A549 (cell line): ENCODE data around the gene SH3PXD2B. TPM values are rescaled to one million over a fixed set of nuclear protein-coding genes. Genes with fewer than 3 reads are reported as not detected.

Experiments used
- ATAC-seq, 2 experiments: fragments of 200-7000 bp in 1 of 2; fragments of >200 bp in 1 of 2; cut with Nextera tagmentation in 1 of 2; cut with Tn5 transposase in 1 of 2; 3 replicates each; pipeline versions ENCODE4 v1.8.0 to v1.9.1; 2018 to 2020; ENCODE audit warnings: mild to moderate bottlenecking in 1 of 2, moderate library complexity in 1 of 2
- CTCF ChIA-PET: fragments of 300-600 bp; sonication (Branson Sonifier 250); formaldehyde crosslinking; extraction: SDS; loops from one replicate; lab custom pipeline; 2021; ENCODE audit warnings: antibody characterized with exemption, inconsistent platforms; lab: Yijun Ruan, JAX
- POLR2A ChIA-PET: fragments of 350-600 bp; formaldehyde crosslinking; extraction: SDS; loops from one replicate; lab custom pipeline; 2021; ENCODE audit warnings: antibody characterized with exemption, inconsistent platforms; lab: Yijun Ruan, JAX
- DNase-seq, 2 experiments: peaks; one replicate each; pipeline versions ENCODE4 v3.0.0 to v3.0.0-alpha.2; 2011 to 2016; ENCODE audit warnings: low read depth in 1 of 2, low spot score in 1 of 2
- FAIRE-seq: peaks from 2 replicates; lab custom pipeline; 2011; peaks lifted over from hg19 to GRCh38; lab: Jason Lieb, UNC
- H3K27ac ChIP-seq, 2 experiments: fragments of >200 bp; sonication (Bioruptor Twin); formaldehyde crosslinking; 3 replicates each; pipeline ENCODE4 v1.5.1; 2016 to 2017
- H3K4me1 ChIP-seq: fragments of >200 bp; sonication (Bioruptor Twin); formaldehyde crosslinking; 3 replicates; pipeline ENCODE4 v1.6.1; 2016
- H3K4me2 ChIP-seq: fragments of >200 bp; sonication (Bioruptor Twin); formaldehyde crosslinking; 3 replicates; pipeline ENCODE4 v1.6.1; 2016
- H3K4me3 ChIP-seq: fragments of >200 bp; sonication (Bioruptor Twin); formaldehyde crosslinking; 3 replicates; pipeline ENCODE4 v1.5.1; 2016
- H3K9me3 ChIP-seq: fragments of >200 bp; sonication (Bioruptor Twin); formaldehyde crosslinking; 3 replicates; pipeline ENCODE4 v1.6.1; 2016
- BHLHE40 ChIP-seq: IDR thresholded peaks from 2 replicates; pipeline ENCODE4 v1.6.1; 2012; ENCODE audit warnings: low read depth, low read length, inconsistent platforms
- CBX2 ChIP-seq: fragments of 200-600 bp; sonication (generic); IDR thresholded peaks from 2 replicates; pipeline ENCODE4 v1.6.1; 2016; ENCODE audit warnings: low read depth, mild to moderate bottlenecking, borderline replicate concordance
- CBX8 ChIP-seq: fragments of 200-600 bp; sonication (generic); IDR thresholded peaks from 2 replicates; pipeline ENCODE4 v1.6.1; 2016
- CEBPB ChIP-seq, 2 experiments: fragments of >200 bp in 1 of 2; sonication (Bioruptor Twin) in 1 of 2; formaldehyde crosslinking in 1 of 2; IDR thresholded peaks; 2 replicates each; pipeline ENCODE4 v1.6.1; 2012 to 2016
- EHF ChIP-seq: fragments of 250-450 bp; sonication (Bioruptor Pico); IDR thresholded peaks from 2 replicates; pipeline ENCODE4 v1.5.0; 2020; ENCODE audit warnings: mild to moderate bottlenecking
- ESRRA ChIP-seq: fragments of 150-350 bp; IDR thresholded peaks from 2 replicates; pipeline ENCODE4 v1.6.1; 2014; ENCODE audit warnings: mild to moderate bottlenecking, low read length, borderline replicate concordance
- FOXS1 ChIP-seq: fragments of 250-450 bp; sonication (Bioruptor Pico); IDR thresholded peaks from 2 replicates; pipeline ENCODE4 v1.5.0; 2020; ENCODE audit warnings: mild to moderate bottlenecking, moderate library complexity
- HOXB13 ChIP-seq: fragments of 250-450 bp; sonication (Bioruptor Pico); IDR thresholded peaks from 2 replicates; pipeline ENCODE4 v1.5.0; 2020; ENCODE audit warnings: low read depth, mild to moderate bottlenecking, moderate library complexity
- KDM1A ChIP-seq: fragments of 200-600 bp; sonication (generic); IDR thresholded peaks from 2 replicates; pipeline ENCODE4 v1.6.1; 2016; ENCODE audit warnings: low read depth, mild to moderate bottlenecking
- MAFK ChIP-seq: fragments of 450-650 bp; IDR thresholded peaks from 2 replicates; pipeline ENCODE4 v1.6.1; 2014; ENCODE audit not compliant: partially characterized antibody
- MYC ChIP-seq: IDR thresholded peaks from 2 replicates; pipeline ENCODE4 v1.6.1; 2012; ENCODE audit warnings: mild to moderate bottlenecking, inconsistent platforms, low read length, improper control_type of control experiment, borderline replicate concordance
- NFE2L2 ChIP-seq: fragments of 150-350 bp; conservative IDR thresholded peaks from 2 replicates; pipeline ENCODE4 v1.6.1; 2014; ENCODE audit warnings: low read length
- NPAS2 ChIP-seq: fragments of 250-450 bp; sonication (Bioruptor Pico); IDR thresholded peaks from 2 replicates; pipeline ENCODE4 v1.8.0; 2022; ENCODE audit warnings: mild to moderate bottlenecking, moderate library complexity, borderline replicate concordance
- NR3C1 ChIP-seq: fragments of >200 bp; sonication (Bioruptor Twin); formaldehyde crosslinking; IDR thresholded peaks from 3 replicates; pipeline ENCODE4 v1.6.1; 2017
- RCOR1 ChIP-seq: fragments of 150-350 bp; IDR thresholded peaks from 2 replicates; pipeline ENCODE4 v1.6.1; 2014; ENCODE audit warnings: antibody characterized with exemption, low read length, low read depth
- RFX5 ChIP-seq: fragments of 450-650 bp; IDR thresholded peaks from 2 replicates; pipeline ENCODE4 v1.7.1; 2014; ENCODE audit warnings: antibody characterized with exemption, mild to moderate bottlenecking, moderate library complexity
- RNF2 ChIP-seq: fragments of 200-600 bp; sonication (generic); IDR thresholded peaks from 2 replicates; pipeline ENCODE4 v1.6.1; 2016; ENCODE audit warnings: low read depth, mild to moderate bottlenecking, antibody characterized with exemption, moderate library complexity, borderline replicate concordance
- SREBF2 ChIP-seq: fragments of 450-650 bp; IDR thresholded peaks from 2 replicates; pipeline ENCODE4 v1.6.1; 2014; ENCODE audit warnings: mild to moderate bottlenecking, moderate library complexity
- ZFP36 ChIP-seq: fragments of 450-650 bp; IDR thresholded peaks from 2 replicates; pipeline ENCODE4 v1.6.1; 2014; ENCODE audit warnings: borderline replicate concordance; ENCODE audit not compliant: partially characterized antibody
- ZSCAN20 ChIP-seq: fragments of 250-450 bp; sonication (Bioruptor Pico); IDR thresholded peaks from 2 replicates; pipeline ENCODE4 v1.8.0; 2022; ENCODE audit warnings: mild to moderate bottlenecking, moderate library complexity
- WGBS: methylation state at CpG from one replicate; pipeline ENCODE4 v1.1.6; 2017; ENCODE audit errors: missing lambda C conversion rate; 5-methylcytosine and 5-hydroxymethylcytosine counted together
- polyA plus RNA-seq, 4 experiments: library from polyadenylated mRNA; depleted of rRNA in 3 of 4; stranded (reverse); fragments of >200 nt; fragmentation: RNase III in 1 of 4; extraction: RNeasy Plus Mini Kit Qiagen cat#74134 plus additional on column Dnase treatment in 1 of 4; gene quantifications; 2 replicates in 3 of 4; 3 replicates in 1 of 4; pipeline ENCODE4 v1.2.3, GENCODE V29; 2011 to 2017
- TF ChIP-seq, protein P1 (sequence below): fragments of 250-450 bp; sonication (Bioruptor Pico); IDR thresholded peaks from 2 replicates; pipeline ENCODE4 v1.5.0; 2021; ENCODE audit warnings: mild to moderate bottlenecking, moderate library complexity, borderline replicate concordance
- TF ChIP-seq, protein P2 (sequence below): fragments of >200 bp; sonication (Bioruptor Twin); formaldehyde crosslinking; IDR thresholded peaks from 3 replicates; pipeline ENCODE4 v1.6.1; 2016
- TF ChIP-seq, protein P3 (sequence below): fragments of 450-650 bp; IDR thresholded peaks from 2 replicates; pipeline ENCODE4 v1.6.1; 2014; ENCODE audit warnings: antibody characterized with exemption
- TF ChIP-seq, protein P4 (sequence below): fragments of 250-450 bp; sonication (Bioruptor Pico); IDR thresholded peaks from 2 replicates; pipeline ENCODE4 v1.5.0; 2020; ENCODE audit warnings: low read depth, mild to moderate bottlenecking, moderate library complexity
- TF ChIP-seq, protein P5 (sequence below): fragments of 200-600 bp; sonication (generic); IDR thresholded peaks from 2 replicates; pipeline ENCODE4 v1.6.1; 2016; ENCODE audit warnings: antibody characterized with exemption, mild to moderate bottlenecking, moderate library complexity

The SH3PXD2B gene
- polyA plus RNA-seq, 2 of the 4 experiments (the other 2 are of a cell fraction): 15.1 to 15.5 TPM

DNA sequence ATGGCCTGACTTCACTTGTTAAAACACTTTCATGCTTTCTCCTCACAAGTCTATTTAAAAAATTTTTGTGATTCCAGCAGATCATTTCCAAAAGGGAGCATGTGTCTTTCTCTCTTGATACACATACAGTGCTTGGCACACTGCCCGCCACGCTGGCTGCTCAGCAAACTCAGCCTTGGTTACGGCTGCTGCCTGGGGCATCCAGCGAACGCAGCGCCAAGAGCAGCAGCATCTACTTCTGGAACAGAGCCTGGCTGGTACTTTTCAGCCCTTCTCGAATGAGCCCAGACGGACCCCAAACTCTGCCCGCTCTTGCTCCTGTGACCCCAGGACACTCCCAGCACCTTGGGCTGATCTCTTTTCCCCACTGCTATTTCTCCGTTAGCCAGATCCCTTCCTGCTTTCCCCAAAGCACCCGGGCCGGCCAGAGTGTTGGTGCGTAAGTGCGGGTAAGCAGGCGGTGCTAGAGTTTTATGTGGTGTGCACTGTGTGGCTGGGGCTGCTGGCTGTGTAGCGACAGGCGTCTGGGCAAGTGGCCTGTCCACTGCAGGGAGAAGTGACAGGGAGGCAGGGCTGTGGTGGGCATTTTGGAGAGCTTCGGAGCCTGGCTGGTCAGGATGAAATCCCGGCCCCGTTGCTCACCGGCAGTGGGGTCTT is 73.2 kb downstream of the SH3PXD2B start:
- Histone ChIP-seq H3K4me1 (peaks cover 34% of the 10 kb centered on the region), H3K4me3 (no peak overlapping the region), H3K9me3 (no peaks in the 10 kb centered on the region), H3K4me2 (no peak overlapping the region), H3K27ac (peak overlapping the region; percentile 78 to 79; a peak in 4 of 6 replicates)
- CTCF ChIA-PET: interaction anchor here (1.3 kb wide), 1 partner anchor 9 kb away, joined by 3 read pairs; no protein-coding TSS in a partner anchor
- TF ChIP-seq CBX8: no peak
- no peak for TF ChIP-seq RCOR1
- TF ChIP-seq, protein P1, sequence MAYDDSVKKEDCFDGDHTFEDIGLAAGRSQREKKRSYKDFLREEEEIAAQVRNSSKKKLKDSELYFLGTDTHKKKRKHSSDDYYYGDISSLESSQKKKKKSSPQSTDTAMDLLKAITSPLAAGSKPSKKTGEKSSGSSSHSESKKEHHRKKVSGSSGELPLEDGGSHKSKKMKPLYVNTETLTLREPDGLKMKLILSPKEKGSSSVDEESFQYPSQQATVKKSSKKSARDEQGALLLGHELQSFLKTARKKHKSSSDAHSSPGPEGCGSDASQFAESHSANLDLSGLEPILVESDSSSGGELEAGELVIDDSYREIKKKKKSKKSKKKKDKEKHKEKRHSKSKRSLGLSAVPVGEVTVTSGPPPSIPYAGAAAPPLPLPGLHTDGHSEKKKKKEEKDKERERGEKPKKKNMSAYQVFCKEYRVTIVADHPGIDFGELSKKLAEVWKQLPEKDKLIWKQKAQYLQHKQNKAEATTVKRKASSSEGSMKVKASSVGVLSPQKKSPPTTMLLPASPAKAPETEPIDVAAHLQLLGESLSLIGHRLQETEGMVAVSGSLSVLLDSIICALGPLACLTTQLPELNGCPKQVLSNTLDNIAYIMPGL: no peak
- TF ChIP-seq HOXB13 (CRISPR knock-in tag): no peak
- TF ChIP-seq KDM1A: no peak
- TF ChIP-seq MYC: no peak
- TF ChIP-seq CEBPB (IDR thresholded peaks at IDR 0.05): no peak
- TF ChIP-seq BHLHE40: no peak
- TF ChIP-seq NPAS2 (CRISPR knock-in tag): no peak
- TF ChIP-seq, protein P2, sequence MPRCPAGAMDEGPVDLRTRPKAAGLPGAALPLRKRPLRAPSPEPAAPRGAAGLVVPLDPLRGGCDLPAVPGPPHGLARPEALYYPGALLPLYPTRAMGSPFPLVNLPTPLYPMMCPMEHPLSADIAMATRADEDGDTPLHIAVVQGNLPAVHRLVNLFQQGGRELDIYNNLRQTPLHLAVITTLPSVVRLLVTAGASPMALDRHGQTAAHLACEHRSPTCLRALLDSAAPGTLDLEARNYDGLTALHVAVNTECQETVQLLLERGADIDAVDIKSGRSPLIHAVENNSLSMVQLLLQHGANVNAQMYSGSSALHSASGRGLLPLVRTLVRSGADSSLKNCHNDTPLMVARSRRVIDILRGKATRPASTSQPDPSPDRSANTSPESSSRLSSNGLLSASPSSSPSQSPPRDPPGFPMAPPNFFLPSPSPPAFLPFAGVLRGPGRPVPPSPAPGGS: no peak
- no peak for TF ChIP-seq ZFP36
- TF ChIP-seq CBX2: no peak
- TF ChIP-seq ZSCAN20: no peak
- no peak for TF ChIP-seq EHF (CRISPR knock-in tag)
- TF ChIP-seq MAFK: no peak
- TF ChIP-seq NR3C1: no peak
- 95% methylated on average over 18 of the region's 21 CpGs for WGBS
- POLR2A ChIA-PET: no interaction called here
- no peak for FAIRE-seq
- no peak for ATAC-seq
- DNase-seq: no peak

DNA sequence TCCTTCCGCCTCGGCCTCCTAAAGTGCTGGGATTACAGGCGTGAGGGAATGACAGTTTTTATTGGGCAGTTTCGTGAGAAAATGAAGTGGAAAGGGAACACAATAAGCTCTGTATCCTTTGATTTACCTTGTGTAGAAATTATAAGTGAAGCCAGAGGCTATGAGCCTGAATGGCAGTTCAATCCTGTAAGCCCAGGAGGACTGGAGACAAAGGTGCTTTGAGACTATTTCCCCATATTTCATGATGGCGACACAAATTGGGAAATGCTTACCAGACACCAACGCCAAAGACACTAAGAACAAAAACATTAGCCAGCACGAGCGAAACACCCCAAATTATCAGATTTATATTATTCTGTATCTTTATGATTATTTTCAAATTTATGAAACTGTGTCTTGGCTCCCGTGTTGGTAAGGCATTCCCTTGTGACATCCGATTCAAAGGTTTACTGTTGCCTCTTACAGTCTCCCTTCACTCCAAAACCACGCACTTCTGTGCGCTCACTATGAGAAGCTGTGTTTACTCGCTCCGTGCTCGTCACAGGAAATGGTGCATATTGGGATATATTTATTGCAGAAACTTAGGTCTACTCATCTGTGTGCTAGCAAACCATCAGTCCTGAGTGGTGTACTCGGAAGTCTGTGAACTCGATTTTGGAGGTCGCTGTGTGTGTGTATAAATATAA is 73.9 kb downstream of the SH3PXD2B start:
- 92% methylated on average over 18 of the region's 18 CpGs for WGBS
- DNase-seq: no peak
- no peaks in the 10 kb centered on the region for H3K9me3 ChIP-seq
- TF ChIP-seq ZSCAN20: no peak
- no peak for TF ChIP-seq NFE2L2
- no peak for TF ChIP-seq SREBF2
- ATAC-seq: no peak
- H3K27ac ChIP-seq: no peak overlapping the region; a peak in 1 of 6 replicates
- H3K4me3 ChIP-seq: no peak overlapping the region
- H3K4me1 ChIP-seq: peaks cover 34% of the 10 kb centered on the region
- FAIRE-seq: no peak
- no peak overlapping the region for H3K4me2 ChIP-seq
- POLR2A ChIA-PET: no interaction called here
- CTCF ChIA-PET: interaction anchor here (1.5 to 1.8 kb wide), 2 partner anchors 10 to 21 kb away, joined by 3 to 5 read pairs; no protein-coding TSS in a partner anchor

DNA sequence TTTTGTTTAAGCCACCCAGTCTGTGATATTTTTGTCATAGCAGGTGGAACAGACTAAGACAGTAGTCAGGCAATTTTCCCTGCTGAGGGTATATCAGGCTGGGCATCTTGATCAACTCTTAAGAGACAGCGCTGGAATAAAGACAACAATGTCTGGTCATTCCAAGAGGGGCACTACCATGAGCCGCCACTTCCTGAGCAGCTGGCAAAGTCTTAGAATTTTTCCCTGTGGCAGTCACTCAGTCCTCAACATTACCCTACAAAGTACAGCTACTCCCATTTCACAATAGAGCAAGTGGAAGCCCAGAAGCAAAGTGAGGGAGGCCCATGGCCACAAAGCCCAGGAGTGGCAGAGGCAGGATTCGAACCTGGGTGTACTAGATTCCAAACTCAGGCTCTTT is 74.8 kb downstream of the SH3PXD2B start:
- DNase-seq (no peak), FAIRE-seq (no peak), ATAC-seq (no peak)
- 87% methylated on average over 3 of the region's 3 CpGs for WGBS
- no peaks in the 10 kb centered on the region for H3K9me3 ChIP-seq
- peak overlapping the region; percentile 0 to 38; a peak in 1 of 6 replicates for H3K27ac ChIP-seq
- ChIA-PET CTCF (interaction anchor here (1.1 to 1.8 kb wide), 3 partner anchors 9 to 72 kb away, joined by 3 to 5 read pairs (median 4); no protein-coding TSS in a partner anchor), POLR2A (no interaction called here)
- H3K4me2 ChIP-seq: no peak overlapping the region
- no peak overlapping the region for H3K4me3 ChIP-seq
- peaks cover 34% of the 10 kb centered on the region for H3K4me1 ChIP-seq
- TF ChIP-seq, protein P3, sequence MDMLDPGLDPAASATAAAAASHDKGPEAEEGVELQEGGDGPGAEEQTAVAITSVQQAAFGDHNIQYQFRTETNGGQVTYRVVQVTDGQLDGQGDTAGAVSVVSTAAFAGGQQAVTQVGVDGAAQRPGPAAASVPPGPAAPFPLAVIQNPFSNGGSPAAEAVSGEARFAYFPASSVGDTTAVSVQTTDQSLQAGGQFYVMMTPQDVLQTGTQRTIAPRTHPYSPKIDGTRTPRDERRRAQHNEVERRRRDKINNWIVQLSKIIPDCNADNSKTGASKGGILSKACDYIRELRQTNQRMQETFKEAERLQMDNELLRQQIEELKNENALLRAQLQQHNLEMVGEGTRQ: no peak
- TF ChIP-seq EHF (CRISPR knock-in tag) (no peak), RNF2 (no peak), ZSCAN20 (no peak), KDM1A (no peak), FOXS1 (CRISPR knock-in tag) (no peak), ESRRA (no peak), RFX5 (no peak), NR3C1 (no peak)
- TF ChIP-seq, protein P4, sequence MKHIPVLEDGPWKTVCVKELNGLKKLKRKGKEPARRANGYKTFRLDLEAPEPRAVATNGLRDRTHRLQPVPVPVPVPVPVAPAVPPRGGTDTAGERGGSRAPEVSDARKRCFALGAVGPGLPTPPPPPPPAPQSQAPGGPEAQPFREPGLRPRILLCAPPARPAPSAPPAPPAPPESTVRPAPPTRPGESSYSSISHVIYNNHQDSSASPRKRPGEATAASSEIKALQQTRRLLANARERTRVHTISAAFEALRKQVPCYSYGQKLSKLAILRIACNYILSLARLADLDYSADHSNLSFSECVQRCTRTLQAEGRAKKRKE (CRISPR knock-in tag): no peak
- TF ChIP-seq, protein P5, sequence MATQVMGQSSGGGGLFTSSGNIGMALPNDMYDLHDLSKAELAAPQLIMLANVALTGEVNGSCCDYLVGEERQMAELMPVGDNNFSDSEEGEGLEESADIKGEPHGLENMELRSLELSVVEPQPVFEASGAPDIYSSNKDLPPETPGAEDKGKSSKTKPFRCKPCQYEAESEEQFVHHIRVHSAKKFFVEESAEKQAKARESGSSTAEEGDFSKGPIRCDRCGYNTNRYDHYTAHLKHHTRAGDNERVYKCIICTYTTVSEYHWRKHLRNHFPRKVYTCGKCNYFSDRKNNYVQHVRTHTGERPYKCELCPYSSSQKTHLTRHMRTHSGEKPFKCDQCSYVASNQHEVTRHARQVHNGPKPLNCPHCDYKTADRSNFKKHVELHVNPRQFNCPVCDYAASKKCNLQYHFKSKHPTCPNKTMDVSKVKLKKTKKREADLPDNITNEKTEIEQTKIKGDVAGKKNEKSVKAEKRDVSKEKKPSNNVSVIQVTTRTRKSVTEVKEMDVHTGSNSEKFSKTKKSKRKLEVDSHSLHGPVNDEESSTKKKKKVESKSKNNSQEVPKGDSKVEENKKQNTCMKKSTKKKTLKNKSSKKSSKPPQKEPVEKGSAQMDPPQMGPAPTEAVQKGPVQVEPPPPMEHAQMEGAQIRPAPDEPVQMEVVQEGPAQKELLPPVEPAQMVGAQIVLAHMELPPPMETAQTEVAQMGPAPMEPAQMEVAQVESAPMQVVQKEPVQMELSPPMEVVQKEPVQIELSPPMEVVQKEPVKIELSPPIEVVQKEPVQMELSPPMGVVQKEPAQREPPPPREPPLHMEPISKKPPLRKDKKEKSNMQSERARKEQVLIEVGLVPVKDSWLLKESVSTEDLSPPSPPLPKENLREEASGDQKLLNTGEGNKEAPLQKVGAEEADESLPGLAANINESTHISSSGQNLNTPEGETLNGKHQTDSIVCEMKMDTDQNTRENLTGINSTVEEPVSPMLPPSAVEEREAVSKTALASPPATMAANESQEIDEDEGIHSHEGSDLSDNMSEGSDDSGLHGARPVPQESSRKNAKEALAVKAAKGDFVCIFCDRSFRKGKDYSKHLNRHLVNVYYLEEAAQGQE: no peak
